ENCODE data around the gene PTGFRN.

GRCh38 chr1:116990612-116991151 is 81.0 kb downstream of the PTGFRN start:
- TF ChIP-seq GABPB1 (CRISPR knock-in tag; IDR thresholded peaks at IDR 0.05) = no peak
- TF ChIP-seq ZBTB21 (CRISPR knock-in tag; IDR thresholded peaks at IDR 0.05; ENCODE audit: borderline replicate concordance) = no peak
- TF ChIP-seq PREB (CRISPR knock-in tag; IDR thresholded peaks at IDR 0.05; ENCODE audit: borderline replicate concordance) = no peak
- TF ChIP-seq CTCF (IDR thresholded peaks at IDR 0.05) = no peak
- no peak for TF ChIP-seq RELA (CRISPR knock-in tag; IDR thresholded peaks at IDR 0.05; ENCODE audit: borderline replicate concordance)
- no peak for TF ChIP-seq NR2C2 (CRISPR knock-in tag; IDR thresholded peaks at IDR 0.05)
- no peak for TF ChIP-seq PRRX2 (CRISPR knock-in tag; IDR thresholded peaks at IDR 0.05)
- no peak for TF ChIP-seq PRDM15 (CRISPR knock-in tag; IDR thresholded peaks at IDR 0.05)
- TF ChIP-seq ZNF512 (CRISPR knock-in tag; IDR thresholded peaks at IDR 0.05; ENCODE audit: borderline replicate concordance) = no peak
- TF ChIP-seq ZNF671 (CRISPR knock-in tag; IDR thresholded peaks at IDR 0.05) = no peak
- TF ChIP-seq MYBL2 (CRISPR knock-in tag; IDR thresholded peaks at IDR 0.05) = no peak
- no peak for TF ChIP-seq CDX4 (CRISPR knock-in tag; IDR thresholded peaks at IDR 0.05; ENCODE audit: borderline replicate concordance)
- no peak for TF ChIP-seq USF2 (CRISPR knock-in tag; IDR thresholded peaks at IDR 0.05)
- no peak for TF ChIP-seq JUN (CRISPR knock-in tag; IDR thresholded peaks at IDR 0.05)

Measured in WTC11 (cell line).